ENCODE data around the gene ALG9.

DNA sequence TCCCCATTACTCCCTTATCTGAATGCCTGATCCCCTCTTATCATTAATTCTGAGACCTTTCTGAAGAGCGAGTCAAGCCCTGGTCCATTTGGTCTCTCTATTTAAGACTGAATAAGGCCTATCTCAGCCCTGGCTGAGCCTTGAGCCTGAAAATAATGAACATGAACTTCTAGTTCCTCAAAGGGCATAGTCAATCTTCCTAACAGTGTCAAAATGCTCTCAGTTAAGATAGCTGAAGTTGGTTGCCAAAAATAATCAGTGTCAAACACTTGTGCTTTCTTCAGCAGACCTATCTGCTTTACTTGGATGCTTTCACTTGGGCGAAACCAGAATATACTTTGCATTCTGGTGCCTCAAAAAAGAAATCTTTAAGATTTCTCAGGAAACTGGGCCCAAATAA lies 62.5 kb downstream of the ALG9 start:
- TF ChIP-seq, protein P1, sequence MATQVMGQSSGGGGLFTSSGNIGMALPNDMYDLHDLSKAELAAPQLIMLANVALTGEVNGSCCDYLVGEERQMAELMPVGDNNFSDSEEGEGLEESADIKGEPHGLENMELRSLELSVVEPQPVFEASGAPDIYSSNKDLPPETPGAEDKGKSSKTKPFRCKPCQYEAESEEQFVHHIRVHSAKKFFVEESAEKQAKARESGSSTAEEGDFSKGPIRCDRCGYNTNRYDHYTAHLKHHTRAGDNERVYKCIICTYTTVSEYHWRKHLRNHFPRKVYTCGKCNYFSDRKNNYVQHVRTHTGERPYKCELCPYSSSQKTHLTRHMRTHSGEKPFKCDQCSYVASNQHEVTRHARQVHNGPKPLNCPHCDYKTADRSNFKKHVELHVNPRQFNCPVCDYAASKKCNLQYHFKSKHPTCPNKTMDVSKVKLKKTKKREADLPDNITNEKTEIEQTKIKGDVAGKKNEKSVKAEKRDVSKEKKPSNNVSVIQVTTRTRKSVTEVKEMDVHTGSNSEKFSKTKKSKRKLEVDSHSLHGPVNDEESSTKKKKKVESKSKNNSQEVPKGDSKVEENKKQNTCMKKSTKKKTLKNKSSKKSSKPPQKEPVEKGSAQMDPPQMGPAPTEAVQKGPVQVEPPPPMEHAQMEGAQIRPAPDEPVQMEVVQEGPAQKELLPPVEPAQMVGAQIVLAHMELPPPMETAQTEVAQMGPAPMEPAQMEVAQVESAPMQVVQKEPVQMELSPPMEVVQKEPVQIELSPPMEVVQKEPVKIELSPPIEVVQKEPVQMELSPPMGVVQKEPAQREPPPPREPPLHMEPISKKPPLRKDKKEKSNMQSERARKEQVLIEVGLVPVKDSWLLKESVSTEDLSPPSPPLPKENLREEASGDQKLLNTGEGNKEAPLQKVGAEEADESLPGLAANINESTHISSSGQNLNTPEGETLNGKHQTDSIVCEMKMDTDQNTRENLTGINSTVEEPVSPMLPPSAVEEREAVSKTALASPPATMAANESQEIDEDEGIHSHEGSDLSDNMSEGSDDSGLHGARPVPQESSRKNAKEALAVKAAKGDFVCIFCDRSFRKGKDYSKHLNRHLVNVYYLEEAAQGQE (IDR thresholded peaks at IDR 0.05; ENCODE audit: insufficient replicate concordance, low read depth), result no peak
- no peak for TF ChIP-seq CTCF (IDR thresholded peaks at IDR 0.05; ENCODE audit: insufficient read depth, low read length)
- no peak for TF ChIP-seq SPI1 (IDR thresholded peaks at IDR 0.05; ENCODE audit: borderline replicate concordance, low read depth)
- TF ChIP-seq POLR2AphosphoS5 (IDR thresholded peaks at IDR 0.05; ENCODE audit: low read depth), result no peak

Measured in HL-60 (cell line).